HG03565 (cell line): ENCODE results near the gene RBM15.

Experiments used
- ATAC-seq: cut with Tn5 transposase; IDR thresholded peaks from one replicate; pipeline ENCODE4 v1.9.1; 2021; ENCODE audit warnings: mild to moderate bottlenecking, moderate library complexity; ENCODE audit not compliant: unreplicated experiment

The RBM15 gene, protein sequence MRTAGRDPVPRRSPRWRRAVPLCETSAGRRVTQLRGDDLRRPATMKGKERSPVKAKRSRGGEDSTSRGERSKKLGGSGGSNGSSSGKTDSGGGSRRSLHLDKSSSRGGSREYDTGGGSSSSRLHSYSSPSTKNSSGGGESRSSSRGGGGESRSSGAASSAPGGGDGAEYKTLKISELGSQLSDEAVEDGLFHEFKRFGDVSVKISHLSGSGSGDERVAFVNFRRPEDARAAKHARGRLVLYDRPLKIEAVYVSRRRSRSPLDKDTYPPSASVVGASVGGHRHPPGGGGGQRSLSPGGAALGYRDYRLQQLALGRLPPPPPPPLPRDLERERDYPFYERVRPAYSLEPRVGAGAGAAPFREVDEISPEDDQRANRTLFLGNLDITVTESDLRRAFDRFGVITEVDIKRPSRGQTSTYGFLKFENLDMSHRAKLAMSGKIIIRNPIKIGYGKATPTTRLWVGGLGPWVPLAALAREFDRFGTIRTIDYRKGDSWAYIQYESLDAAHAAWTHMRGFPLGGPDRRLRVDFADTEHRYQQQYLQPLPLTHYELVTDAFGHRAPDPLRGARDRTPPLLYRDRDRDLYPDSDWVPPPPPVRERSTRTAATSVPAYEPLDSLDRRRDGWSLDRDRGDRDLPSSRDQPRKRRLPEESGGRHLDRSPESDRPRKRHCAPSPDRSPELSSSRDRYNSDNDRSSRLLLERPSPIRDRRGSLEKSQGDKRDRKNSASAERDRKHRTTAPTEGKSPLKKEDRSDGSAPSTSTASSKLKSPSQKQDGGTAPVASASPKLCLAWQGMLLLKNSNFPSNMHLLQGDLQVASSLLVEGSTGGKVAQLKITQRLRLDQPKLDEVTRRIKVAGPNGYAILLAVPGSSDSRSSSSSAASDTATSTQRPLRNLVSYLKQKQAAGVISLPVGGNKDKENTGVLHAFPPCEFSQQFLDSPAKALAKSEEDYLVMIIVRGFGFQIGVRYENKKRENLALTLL

DNA sequence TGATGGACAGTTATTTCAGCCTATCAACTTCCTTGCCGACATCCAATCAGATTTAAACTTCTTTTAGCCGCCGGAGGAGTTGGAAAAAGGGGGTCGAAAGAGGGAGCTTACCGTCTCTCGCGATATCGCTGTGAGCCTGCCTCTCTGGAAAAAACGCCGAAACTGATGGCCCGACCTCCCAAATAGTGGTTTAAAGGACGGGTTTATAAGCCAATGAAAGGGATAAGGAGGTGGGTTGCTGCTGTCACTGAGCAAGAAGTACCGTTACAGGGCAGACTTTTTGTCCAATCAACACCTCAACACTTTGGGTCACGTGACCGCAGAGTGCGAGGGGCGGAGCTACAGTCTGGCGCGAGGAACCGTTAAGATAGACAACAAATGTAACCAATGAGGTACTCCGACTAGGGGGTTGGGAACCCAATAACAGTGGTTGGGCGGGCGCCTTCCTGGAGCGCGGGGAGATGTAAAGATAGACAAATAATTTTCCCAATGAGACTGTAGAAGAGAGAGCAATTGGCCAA is at the start of gene RBM15:
RBM15 (plus strand) TSS at position 492 of the 521 bp plus-strand sequence; CDS start at position 521, 29 bp downstream.
- ATAC-seq, result peak; percentile 71

DNA sequence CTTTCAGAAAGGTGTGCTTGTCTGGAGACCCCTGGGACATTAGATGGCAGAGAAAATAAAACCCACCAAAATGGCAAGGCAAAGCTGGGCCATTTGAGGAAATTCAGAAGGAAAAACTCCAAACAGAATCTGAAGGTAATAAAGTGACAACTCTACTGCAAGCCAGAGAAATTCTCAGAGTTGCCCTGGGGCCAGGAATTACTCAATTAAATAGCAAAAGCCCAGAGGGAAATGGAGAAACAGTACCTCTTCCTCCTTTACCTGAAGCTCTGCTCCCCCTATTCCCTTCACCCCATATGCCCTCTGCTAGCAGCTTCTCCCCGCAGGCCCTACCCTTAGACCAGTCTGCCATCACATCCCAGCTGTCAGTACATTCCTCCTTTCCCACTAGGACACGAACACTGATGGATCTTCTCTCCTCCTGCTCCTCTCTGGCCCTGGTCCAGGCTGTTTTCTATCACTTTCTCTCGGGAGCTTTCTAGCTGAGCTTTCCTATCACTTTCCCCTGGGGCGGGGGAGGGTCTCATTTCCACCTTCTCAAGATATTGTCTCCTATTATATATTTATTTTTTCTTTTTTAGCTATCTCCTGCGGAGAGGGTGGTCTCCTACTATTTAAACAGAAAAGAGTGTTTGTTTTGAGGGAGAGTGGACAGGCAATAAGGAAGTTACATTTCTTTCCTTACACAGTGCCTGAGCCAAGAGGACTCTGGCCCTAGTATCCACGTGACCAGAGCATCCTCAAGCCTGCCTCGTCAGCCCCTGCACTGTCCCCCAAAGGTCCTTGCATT is 47.7 kb upstream of the RBM15 start:
- ATAC-seq, result no peak

DNA sequence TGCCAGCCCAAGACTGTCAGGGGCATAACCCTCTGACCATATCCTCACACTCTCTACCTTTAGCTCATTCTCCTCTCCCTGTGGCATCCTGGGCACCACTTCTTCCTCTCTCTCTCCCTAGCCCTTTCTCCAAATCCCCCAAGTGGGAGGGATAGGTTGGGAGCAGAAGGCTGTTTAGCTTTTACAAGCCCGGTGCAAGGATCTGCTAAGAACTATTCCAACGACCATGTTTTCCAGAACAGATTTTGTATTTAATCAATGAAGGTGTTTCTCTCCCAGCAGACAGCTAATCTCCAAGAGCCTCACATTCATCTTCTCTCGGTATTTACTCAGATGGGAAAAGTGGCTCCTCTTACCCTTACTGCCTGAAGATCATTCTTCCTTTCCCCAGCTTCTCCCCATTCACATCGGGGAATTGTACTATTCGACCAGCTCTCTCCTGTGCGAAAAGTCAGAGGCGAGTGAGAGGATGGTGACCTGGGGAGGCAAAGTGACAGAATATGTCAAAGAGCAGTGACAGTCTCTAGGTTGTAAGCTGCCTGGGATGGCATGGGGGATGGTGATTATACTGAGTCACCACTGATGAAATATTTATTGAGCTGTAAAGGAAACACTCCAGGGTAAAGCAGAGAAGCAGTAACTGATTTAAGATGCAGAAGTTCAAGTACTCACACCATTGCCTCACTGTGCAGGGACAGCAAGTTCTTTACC is 47.0 kb upstream of the RBM15 start:
- ATAC-seq, result no peak

DNA sequence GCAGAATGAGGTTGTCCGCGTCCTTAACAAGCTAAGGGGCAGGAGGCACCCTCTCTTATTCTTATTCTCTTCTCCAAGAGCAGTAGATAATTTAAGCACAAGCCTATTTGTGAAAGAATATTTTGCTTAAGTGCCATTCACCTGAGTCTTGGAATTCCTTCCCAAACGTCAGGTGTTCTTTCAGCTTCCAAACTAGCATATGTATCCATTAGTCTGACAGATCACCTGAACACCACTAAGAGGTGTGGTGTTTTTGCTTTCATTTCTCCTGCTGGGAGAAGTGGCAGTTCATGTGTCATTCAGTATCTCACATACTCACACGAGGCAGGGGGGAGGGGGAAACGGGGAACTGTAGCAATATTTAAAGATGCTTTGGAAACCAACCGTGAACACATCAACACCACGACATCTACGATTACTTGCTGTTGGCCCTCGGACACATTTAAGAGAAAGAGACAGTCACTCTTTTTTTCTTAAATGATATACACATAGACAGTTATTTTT is 45.5 kb upstream of the RBM15 start:
- no peak for ATAC-seq

DNA sequence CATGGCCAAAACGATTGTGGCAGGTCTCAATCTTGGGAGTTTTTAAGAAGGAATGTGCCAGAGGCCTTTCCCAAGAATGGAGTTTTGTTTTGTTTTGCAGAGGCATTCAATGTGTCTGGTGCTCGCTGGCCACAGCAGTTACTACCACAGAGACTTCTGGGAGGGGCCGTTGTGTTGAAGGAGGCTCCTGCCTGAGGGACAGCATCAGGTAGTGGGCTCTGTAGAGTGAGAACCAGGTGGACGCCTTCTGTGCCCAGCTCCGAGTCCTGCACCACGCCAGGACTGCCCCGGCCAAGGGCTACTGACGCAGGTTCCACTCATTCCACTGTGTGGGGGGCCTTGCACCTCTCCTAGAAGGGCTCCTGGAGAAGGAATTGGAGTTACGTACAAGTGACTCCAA is 44.9 kb upstream of the RBM15 start:
- no peak for ATAC-seq

DNA sequence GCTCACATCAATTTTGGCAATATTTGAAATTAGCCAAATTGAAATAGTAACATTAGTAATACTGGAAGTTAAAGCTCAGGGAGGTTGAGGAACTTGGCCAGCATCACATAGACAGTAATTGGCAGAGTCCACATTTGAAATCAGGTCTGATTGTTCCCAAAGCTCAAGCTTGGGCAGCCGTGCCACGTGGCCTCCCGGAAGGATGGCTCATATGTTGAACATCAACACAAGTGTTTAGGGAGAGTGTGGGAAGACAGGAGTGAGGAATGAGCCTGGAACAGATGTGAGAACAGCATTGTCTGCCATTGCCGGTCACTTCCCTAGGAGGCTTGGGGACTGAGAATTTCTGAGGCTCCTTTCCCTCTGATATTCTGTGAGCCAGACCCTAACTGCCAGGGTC is 40.2 kb upstream of the RBM15 start:
- ATAC-seq, result no peak

DNA sequence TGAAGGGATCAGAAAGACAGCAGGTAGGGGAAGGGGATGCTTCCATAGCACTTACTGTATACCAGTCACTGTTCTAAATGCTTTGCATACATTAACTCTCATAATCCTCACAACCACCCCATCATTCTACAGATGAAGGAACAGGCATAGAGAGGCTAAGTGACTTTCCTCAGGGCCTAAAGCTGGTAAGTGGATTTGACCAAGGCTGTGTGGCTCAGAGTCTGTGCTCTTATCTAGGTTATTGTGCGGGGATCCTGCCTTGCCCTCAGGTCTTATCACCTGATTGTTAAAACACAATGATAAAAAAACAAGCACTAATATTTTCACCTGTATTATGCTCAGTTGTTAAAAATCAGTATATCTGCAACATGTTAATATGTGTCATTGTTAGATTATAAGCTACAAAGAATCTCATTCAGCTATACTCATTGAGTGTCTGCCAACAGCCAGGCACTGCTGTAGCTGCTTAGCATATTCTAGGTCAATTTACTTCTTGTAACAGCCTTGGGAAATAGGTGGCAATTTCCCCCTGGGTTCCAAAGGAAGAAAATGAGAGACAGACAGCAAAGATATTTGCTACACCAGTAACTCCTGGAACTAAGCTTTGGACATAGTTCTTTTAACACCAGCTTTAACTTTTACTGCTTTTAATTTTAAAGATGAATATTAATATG is 38.6 kb upstream of the RBM15 start:
- no peak for ATAC-seq

DNA sequence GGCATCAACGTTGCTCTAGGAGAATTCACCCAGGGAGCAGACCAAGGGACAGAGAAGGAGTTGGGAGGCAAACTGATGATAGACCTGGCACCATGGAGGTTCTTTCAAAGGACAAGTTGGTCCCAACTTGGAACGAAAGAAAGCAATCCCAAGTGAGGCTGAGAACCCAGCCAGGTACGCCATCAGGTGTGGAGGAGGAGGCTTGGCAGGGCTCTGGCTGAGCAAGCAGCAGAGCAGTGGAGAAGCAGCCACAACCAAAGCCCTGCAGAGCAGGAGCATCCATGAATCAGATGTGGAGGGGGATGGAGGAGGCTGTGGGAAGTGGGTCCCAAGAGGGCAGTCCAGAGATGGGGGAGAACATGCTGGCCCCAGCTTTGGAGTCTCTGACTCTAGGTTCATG is 36.3 kb upstream of the RBM15 start:
- no peak for ATAC-seq

DNA sequence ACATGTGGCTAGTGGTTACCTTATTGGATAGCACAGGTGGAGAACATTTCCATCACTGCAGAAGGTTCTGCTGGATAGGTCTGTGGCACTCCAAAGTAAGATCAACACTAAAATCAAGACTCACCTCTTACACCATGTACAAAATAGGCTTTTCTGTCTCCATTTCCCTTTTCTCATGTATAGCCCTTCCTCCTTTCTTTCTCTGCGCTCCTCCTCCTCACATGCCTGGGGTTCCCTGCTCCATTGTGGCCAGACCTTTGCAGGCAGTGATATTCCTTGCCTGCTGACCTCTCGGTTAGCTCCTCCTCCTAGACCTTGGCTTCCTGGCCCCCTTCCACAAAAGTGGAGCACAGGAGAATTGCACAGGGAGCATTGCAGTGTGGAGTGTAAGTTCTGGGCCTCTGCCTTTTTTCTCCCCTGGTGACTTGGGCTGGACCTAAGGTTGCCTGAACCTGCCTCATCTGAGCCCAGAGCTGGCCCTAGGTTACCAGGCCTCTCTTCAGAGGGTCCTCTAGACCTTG is 33.2 kb upstream of the RBM15 start:
- no peak for ATAC-seq

DNA sequence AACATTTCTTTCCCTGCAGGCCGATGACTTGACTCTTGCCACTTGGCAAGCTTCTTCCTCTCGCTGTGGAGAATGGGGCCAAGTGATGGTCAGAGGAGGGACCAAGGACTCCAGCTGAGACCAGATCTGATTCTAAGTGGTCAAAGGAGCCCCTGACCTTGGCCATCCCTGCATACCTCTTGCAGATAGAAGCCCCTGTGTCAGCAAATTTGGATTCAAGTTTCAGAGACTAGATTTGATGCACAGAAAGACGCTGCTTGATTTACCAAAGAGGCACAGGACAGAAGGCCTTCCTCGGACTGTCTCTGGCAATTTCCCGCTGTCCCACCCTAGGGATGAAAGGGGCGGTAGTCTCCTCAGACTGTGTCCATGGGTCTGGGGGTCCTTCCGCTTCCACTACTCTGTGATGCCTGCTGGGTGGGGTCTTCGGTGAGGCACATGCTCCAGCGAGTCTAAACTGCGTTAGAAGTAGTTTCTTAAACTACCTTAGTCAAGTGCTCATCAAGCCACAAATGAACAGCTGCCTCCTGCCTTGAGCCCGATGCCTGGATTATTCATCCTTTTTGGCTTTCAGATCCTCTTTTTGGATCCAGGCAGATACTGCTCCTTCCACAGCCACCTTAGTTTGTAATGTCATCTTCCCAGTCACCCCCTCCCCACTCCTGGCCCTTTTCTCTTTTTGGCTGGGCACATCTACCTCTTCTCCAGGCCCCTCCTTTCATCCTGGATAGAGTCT is 31.8 kb upstream of the RBM15 start:
- ATAC-seq, result no peak

DNA sequence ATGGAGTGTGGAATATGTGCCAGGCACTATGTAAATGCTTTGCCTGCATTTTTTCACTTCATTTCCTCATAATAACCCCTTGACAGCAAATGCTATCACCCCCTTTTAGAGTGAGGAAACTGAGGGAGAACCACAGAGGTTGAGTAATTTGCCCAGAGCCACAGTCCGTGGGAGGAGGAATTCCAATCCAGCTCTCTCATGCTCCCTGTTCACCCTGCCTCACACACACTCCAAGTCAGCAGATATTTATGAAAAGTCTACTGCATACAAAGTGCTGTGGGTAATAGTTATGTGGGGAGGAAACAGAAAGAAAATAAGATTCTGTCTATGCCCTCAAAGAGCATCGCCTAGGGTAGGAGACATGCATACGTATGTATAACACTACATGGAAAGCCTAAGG is 30.9 kb upstream of the RBM15 start:
- no peak for ATAC-seq

DNA sequence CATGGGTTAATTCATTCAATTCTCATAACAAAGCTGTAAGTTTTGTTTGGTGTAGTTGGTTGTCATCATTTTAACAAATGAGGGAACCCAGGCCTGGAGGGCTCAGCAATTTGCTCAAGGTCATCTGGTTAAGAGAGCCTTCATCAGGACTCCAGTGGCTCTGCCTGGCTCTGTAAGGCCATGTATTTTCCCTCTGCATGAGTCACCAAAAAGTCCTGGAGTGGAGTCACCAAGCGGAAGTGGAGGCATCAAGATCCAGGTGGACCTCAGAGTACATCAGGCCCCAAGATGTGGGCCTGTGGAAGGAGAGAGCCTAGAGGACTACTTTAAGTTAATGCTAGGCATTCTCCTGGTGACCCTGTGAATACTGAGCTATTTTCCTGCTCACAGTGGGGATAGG is 30.0 kb upstream of the RBM15 start:
- no peak for ATAC-seq

DNA sequence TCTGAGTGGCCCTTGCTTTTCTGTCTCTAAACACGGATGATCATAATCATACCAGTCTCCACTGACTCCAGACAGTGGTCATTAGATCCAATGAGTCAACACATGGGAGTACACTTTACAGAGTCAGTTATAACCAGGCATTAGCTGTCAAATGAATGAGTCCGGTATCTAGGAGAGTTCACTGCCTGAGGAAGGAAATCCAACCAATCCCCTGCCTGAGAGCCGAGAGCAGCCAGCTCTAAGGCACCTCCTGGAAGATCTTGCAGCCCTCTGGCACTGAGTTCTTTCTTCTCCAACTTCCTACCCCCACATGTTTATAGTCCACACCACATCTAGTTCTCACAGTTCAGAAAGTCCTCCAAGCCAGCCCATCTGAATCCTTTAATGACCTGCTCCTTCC is 29.4 kb upstream of the RBM15 start:
- no peak for ATAC-seq

DNA sequence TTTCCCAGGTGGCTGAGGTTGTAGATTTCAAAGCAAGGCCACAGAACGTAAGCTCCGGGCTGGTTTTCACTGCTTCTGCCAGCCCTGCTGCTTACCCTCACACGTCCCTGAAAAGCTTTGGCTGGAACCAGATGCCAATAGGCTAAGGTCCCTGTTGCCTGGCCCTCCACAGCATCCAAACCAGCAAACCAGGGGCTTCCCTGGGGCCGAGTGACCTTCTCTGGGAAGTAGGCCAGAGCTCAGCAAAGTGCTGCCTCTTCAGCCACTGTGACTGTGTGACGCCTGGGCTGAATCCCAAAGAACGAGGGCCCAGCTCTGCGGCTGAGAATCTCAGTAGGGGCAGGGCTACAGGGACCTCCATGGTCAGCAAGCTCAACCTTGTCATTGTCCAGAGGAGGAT is 28.9 kb upstream of the RBM15 start:
- ATAC-seq, result no peak

DNA sequence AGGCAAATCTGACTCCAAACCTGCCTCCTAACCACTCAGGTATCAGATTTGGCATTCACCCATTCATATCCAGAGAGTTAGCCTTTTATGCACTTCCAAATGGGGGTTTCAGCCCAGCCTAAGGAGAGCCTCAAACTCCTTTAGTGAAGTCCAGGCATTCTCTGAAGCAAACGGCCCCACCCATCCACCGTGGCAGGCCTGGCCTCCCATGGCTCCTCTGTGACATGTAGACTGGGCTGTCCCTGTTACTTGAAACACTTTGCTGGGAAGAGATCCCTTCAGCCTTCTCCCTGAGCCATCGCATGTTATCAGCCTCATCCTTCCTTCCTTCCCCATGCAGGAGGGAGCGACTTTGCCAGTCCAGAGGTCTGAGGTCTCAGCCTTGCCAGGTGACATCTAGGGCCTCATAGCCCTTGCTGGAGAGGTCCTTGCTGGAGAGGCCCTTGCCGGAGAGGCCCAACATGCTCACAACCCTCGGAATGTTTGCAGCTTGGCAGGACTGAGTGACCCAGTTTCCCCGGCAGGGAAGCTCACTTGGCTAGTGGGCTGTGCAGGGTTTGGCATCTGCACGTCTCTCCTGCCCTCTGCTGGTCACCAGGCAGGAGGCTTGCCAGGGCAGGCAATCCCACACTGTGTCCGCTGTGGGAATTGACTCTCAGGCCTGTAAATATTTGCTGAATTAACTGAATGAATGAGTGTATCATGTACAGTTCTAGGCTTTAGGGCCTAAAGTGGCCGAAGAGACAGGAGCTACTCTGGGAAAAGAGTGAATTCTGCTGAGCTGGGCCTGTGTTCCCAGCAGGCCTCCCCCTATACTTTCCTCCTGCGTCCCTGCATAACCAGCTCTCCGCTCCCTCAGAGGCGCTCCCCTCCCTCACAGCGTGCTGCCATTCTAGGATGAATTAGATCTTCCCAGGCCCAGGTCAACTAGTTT is 26.7 kb upstream of the RBM15 start:
- ATAC-seq, result no peak

DNA sequence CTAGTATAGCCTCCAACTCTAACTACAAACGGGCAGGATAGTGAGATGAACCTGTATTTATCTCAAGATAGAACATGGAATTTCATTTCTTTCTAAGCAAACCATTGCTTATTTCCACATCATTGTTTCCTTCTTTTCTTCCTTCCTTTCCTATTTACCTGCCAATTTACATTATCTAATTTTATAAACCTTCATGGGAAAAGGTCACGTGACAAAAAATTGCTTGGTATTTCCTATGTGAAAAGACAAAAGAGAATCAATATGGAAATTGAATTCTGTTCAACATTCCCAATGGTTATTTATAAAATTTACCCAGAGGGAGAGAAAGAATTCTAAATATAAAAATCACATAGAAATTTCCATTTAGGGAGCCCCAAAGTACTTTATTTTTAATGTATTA is 22.4 kb upstream of the RBM15 start:
- ATAC-seq, result no peak

DNA sequence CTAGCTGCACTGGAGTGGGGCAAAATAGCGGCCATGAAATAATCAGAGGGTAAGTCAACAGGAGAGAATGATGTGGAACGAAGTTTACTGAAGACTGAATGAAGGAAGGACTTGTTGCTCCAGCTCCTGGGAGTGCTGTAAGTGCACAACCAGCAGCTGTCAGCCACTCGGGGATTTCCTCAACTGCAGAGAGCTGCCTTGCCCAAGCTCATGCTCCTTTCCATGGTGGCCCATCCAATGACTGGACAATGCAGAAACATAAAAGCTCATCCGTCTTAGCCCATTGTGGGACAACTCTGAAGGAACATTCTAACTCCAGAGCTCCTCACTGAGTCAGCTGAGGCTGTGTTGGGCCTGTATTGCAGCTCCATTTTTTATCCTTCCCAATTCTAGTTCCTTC is 21.1 kb upstream of the RBM15 start:
- ATAC-seq, result no peak
